Nephron (organoid): Measurements from ENCODE around the gene NTF3.
A peak's percentile ranks its signal among the peaks of the same experiment; 100 is the strongest.

Experiments
- H3K27ac Mint-ChIP-seq, 3 experiments: 2 replicates each; pipeline ENCODE4 v1.8.0; 2020; ENCODE audit warnings: mixed read lengths in 3 of 3, mild to moderate bottlenecking in 2 of 3, moderate library complexity in 1 of 3
- H3K27me3 Mint-ChIP-seq: 2 replicates; pipeline ENCODE4 v1.8.0; 2021; ENCODE audit warnings: low read depth, mild to moderate bottlenecking, moderate library complexity, mixed read lengths
- H3K36me3 Mint-ChIP-seq: 2 replicates; pipeline ENCODE4 v1.8.0; 2020; ENCODE audit warnings: low read depth, mixed read lengths
- H3K4me1 Mint-ChIP-seq: 2 replicates; pipeline ENCODE4 v1.8.0; 2020; ENCODE audit warnings: mixed read lengths
- H3K4me3 Mint-ChIP-seq, 3 experiments: 2 replicates each; pipeline ENCODE4 v1.8.0; 2020; ENCODE audit warnings: mild to moderate bottlenecking in 3 of 3, mixed read lengths in 3 of 3, moderate library complexity in 2 of 3
- H3K9me3 Mint-ChIP-seq: 2 replicates; pipeline ENCODE4 v1.8.0; 2020; ENCODE audit warnings: mixed read lengths
- CTCF ChIP-seq, 3 experiments: fragments of 200-600 bp; sonication (generic); IDR thresholded peaks; one replicate each; pipeline ENCODE4 v1.5.0; 2021; ENCODE audit warnings: antibody characterized with exemption in 3 of 3; ENCODE audit not compliant: unreplicated experiment in 3 of 3

The NTF3 gene

DNA sequence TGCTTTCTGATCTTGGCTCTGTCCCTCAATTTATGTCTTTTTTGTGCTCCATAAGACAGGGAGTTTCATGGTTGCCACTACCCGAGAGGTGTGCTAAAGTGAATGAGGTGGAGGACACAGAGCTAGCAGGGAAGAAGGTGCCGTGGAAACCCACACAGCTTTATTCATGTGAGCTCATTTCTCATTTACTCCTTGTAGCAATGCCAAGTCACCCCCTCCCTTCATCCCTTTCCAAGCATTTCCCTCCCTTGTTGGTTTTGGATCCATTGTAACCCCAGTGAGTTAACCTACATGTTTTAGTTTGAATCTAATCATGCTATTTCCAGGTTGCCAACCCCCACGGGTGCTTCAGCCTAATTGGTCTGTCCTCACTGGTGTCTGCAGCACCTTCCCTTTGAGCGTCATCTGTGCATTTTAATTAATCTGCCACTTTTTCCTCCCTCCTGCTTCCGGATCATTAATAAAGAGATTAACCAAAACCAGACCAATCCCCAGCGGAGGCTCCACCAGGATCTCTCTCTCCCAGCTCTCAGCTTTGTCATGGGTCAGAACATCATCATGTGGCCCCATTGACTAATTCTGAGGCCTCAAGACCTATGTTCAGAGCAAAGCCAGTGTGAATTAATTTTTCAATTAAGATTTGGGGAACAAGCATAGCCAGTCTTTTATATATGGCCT is 56.2 kb downstream of the NTF3 start:
- no peaks in the 10 kb centered on the region for H3K27me3 Mint-ChIP-seq
- no peaks in the 10 kb centered on the region for H3K36me3 Mint-ChIP-seq
- no peak for TF ChIP-seq CTCF (IDR thresholded peaks at IDR 0.05; ENCODE audit: unreplicated experiment in 3 of 3)

DNA sequence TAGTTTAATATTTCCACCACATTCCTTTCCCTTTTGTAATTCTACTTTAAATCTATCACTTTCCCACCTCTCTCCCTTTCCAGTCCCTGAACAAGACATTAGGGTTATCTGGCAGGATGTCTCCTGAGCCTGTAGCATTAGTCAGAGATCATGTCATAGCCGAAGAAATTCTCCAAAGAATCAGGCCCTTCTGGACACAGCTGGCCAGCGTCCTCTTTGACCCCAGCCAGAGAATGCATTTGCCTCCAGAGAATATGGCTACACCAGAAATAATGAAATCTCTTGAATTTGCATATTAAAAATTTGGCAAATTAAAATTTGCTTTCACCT is 56.7 kb downstream of the NTF3 start:
- Mint-ChIP-seq H3K36me3 (no peaks in the 10 kb centered on the region), H3K9me3 (no peaks in the 10 kb centered on the region), H3K27me3 (no peaks in the 10 kb centered on the region), H3K4me3 (no peak overlapping the region), H3K4me1 (peaks cover 58% of the 10 kb centered on the region), H3K27ac (peak overlapping the region; percentile 73 to 80 (median 79))
- no peak for TF ChIP-seq CTCF (IDR thresholded peaks at IDR 0.05; ENCODE audit: unreplicated experiment in 3 of 3)

More for the DNA sequence above, 56.2 kb downstream of the NTF3 start:
- H3K4me1 Mint-ChIP-seq, result peaks cover 55% of the 10 kb centered on the region
- peak overlapping the region in 1 of 3 experiments; percentile 0 for H3K4me3 Mint-ChIP-seq
- no peaks in the 10 kb centered on the region for H3K9me3 Mint-ChIP-seq
- H3K27ac Mint-ChIP-seq, result peak overlapping the region; percentile 73 to 80 (median 79)

GRCh38 chr12:5489017-5489416 is 57.1 kb downstream of the NTF3 start:
- Mint-ChIP-seq H3K27ac (peak overlapping the region; percentile 79 to 81 (median 80)), H3K4me1 (peaks cover 58% of the 10 kb centered on the region), H3K4me3 (peak overlapping the region in 1 of 3 experiments; percentile 31), H3K36me3 (no peaks in the 10 kb centered on the region), H3K27me3 (no peaks in the 10 kb centered on the region), H3K9me3 (no peaks in the 10 kb centered on the region)
- no peak for TF ChIP-seq CTCF (IDR thresholded peaks at IDR 0.05; ENCODE audit: unreplicated experiment in 3 of 3)

- Mint-ChIP-seq H3K27ac (peak overlapping the region in 2 of 3 experiments; percentile 79 to 81), H3K36me3 (peaks cover 7% of the 10 kb centered on the region), H3K4me3 (no peak overlapping the region), H3K9me3 (no peaks in the 10 kb centered on the region), H3K27me3 (no peaks in the 10 kb centered on the region), H3K4me1 (peaks cover 64% of the 10 kb centered on the region)
- TF ChIP-seq CTCF (IDR thresholded peaks at IDR 0.05; ENCODE audit: unreplicated experiment in 3 of 3), result no peak
Observed at GRCh38 chr12:5489760-5490406, 58.0 kb downstream of the NTF3 start.

DNA sequence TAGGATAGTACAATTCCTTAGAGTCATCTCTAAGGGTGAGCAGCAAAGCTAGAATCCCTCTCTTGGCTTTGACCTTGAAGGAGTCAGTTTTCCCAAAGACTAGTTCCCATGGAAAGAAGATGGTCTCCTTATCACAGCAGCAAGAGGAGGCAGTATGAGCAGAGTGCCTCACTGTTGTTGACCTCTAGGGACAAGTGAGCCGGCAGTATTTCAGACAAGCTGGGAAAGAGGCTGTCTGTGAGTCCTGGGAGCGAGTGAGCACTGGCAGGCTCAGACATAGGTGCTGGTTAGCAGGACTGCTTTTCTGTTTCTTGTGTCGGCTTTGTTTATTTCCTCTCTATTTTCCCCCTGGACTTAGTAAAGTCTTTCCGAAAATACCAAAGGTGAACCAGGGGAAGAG is 60.7 kb downstream of the NTF3 start:
- Mint-ChIP-seq H3K27me3 (no peaks in the 10 kb centered on the region), H3K4me1 (peaks cover 57% of the 10 kb centered on the region), H3K36me3 (peaks cover 7% of the 10 kb centered on the region), H3K27ac (peak overlapping the region in 2 of 3 experiments; percentile 11 to 16), H3K9me3 (no peaks in the 10 kb centered on the region), H3K4me3 (no peak overlapping the region)
- no peak for TF ChIP-seq CTCF (IDR thresholded peaks at IDR 0.05; ENCODE audit: unreplicated experiment in 3 of 3)

DNA sequence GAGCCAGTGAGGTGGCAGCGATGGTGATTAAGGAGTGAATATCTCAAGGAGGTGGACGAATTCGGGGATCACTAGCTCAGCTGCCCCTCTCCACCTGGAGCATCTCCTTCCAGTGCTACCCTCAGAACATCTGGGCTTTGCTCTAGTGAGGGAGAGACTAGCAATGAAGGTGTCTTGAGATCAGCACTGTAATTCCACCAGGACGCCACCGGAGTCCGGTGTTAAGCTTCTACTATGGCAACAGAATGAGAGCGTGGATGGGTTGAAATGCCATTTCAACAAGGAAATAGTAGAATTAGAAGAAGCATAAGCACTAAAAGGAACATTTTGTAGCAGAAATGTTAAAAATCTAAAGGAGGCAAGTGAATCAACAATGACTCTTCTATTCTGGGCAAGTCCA is 61.1 kb downstream of the NTF3 start:
- Mint-ChIP-seq H3K36me3 (peaks cover 7% of the 10 kb centered on the region), H3K27me3 (no peaks in the 10 kb centered on the region), H3K4me3 (no peak overlapping the region), H3K4me1 (peaks cover 52% of the 10 kb centered on the region), H3K9me3 (no peaks in the 10 kb centered on the region), H3K27ac (peak overlapping the region in 1 of 3 experiments; percentile 4)
- TF ChIP-seq CTCF (IDR thresholded peaks at IDR 0.05; ENCODE audit: unreplicated experiment in 3 of 3), result peak in 1 of 3 experiments; percentile 10
